Measurements from ENCODE around the gene TMCO4. TPM values are rescaled to one million over a fixed set of nuclear protein-coding genes. Genes with fewer than 3 reads are reported as not detected.
A peak's percentile ranks its signal among the peaks of the same experiment; 100 is the strongest.

Gene TMCO4
- total RNA-seq, 1 experiment from 2014 or later: 13.5 TPM

DNA sequence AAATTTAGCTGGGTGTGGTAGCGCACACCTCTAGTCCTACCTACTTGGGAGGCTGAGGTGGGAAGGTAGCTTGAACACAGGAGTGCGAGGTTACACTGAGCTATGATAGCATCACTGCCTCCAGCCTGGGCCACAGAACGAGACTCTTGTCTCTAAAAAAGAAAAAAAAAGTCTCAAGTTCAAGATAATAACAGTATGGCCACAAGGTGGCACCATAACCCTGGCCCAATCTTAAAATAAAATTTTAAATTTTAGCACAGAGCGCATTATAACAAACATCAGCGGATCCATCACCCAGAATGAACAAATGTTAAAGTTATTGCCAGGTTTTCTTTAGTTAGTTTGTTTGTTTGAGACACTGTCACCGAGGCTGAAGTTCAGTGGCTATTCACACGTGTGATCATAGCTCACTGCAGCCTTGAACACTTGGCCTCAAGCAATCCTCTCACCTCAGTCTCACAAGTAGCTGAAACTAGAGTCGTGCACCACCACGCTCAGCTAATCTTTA, 137.9 kb downstream of the TMCO4 start:
- DNase-seq: no peak
- peaks cover 40% of the 10 kb centered on the region for H3K27me3 Mint-ChIP-seq (ENCODE audit: unreplicated experiment)

DNA sequence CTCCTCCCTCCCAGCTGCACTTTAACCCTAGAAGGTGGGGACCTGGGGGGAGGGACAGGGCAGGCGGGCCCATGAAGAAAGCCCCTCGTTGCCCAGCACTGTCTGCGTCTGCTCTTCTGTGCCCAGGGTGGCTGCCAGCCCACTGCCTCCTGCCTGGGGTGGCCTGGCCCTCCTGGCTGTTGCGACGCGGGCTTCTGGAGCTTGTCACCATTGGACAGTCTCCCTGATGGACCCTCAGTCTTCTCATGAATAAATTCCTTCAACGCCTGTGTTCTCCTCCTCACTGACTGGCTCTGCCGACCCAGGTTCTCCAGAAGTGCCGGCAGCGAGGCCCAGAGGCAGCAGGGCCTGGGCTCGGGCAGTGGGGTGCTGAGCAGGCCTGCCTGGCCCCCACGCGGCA, 141.5 kb downstream of the TMCO4 start:
- H3K4me3 Mint-ChIP-seq (ENCODE audit: low read depth, unreplicated experiment): no peak overlapping the region
- CTCF ChIA-PET: no interaction called here
- peaks cover 8% of the 10 kb centered on the region for H3K4me1 Mint-ChIP-seq (ENCODE audit: low read depth, unreplicated experiment)
- no peak overlapping the region for H3K27ac Mint-ChIP-seq (ENCODE audit: unreplicated experiment)
- H3K9me3 Mint-ChIP-seq (ENCODE audit: low read depth, unreplicated experiment): no peaks in the 10 kb centered on the region
- peaks cover 6% of the 10 kb centered on the region for H3K27me3 Mint-ChIP-seq (ENCODE audit: unreplicated experiment)
- BruUV-seq (replicated peaks): no TSS peak
- intact Hi-C loops (cut with micrococcal nuclease; ENCODE audit: unreplicated experiment): no loop called here
- TF ChIP-seq, protein P1, sequence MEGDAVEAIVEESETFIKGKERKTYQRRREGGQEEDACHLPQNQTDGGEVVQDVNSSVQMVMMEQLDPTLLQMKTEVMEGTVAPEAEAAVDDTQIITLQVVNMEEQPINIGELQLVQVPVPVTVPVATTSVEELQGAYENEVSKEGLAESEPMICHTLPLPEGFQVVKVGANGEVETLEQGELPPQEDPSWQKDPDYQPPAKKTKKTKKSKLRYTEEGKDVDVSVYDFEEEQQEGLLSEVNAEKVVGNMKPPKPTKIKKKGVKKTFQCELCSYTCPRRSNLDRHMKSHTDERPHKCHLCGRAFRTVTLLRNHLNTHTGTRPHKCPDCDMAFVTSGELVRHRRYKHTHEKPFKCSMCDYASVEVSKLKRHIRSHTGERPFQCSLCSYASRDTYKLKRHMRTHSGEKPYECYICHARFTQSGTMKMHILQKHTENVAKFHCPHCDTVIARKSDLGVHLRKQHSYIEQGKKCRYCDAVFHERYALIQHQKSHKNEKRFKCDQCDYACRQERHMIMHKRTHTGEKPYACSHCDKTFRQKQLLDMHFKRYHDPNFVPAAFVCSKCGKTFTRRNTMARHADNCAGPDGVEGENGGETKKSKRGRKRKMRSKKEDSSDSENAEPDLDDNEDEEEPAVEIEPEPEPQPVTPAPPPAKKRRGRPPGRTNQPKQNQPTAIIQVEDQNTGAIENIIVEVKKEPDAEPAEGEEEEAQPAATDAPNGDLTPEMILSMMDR (IDR thresholded peaks at IDR 0.05; ENCODE audit: unreplicated experiment): no peak
- H3K36me3 Mint-ChIP-seq (ENCODE audit: insufficient read depth, unreplicated experiment): peaks cover 15% of the 10 kb centered on the region
- no peak for DNase-seq

More for the DNA sequence above, 137.9 kb downstream of the TMCO4 start:
- Mint-ChIP-seq H3K9me3 (ENCODE audit: low read depth, unreplicated experiment) (no peaks in the 10 kb centered on the region), H3K27ac (ENCODE audit: unreplicated experiment) (no peak overlapping the region), H3K4me3 (ENCODE audit: low read depth, unreplicated experiment) (no peak overlapping the region), H3K36me3 (ENCODE audit: insufficient read depth, unreplicated experiment) (peaks cover 11% of the 10 kb centered on the region), H3K4me1 (ENCODE audit: low read depth, unreplicated experiment) (peaks cover 8% of the 10 kb centered on the region)
- CTCF ChIA-PET: interaction anchor here (0.8 to 2.6 kb wide), 3 partner anchors 21 to 153 kb away, joined by 3 to 10 read pairs (median 3); partner anchors contain the start of gene RNF186
- TF ChIP-seq, protein P1 (IDR thresholded peaks at IDR 0.05; ENCODE audit: unreplicated experiment): peak; percentile 55
- BruUV-seq (replicated peaks): no TSS peak
- intact Hi-C loops (cut with micrococcal nuclease; ENCODE audit: unreplicated experiment): no loop called here

DNA sequence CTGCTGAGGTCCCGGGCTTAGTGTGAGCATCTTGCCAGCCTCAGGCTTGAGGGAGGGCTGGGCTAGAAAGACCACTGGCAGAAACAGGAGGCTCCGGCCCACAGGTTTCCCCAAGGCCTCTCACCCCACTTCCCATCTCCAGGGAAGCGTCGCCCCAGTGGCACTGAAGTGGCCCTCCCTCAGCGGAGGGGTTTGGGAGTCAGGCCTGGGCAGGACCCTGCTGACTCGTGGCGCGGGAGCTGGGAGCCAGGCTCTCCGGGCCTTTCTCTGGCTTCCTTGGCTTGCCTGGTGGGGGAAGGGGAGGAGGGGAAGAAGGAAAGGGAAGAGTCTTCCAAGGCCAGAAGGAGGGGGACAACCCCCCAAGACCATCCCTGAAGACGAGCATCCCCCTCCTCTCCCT, 142.2 kb downstream of the TMCO4 start:
- no peaks in the 10 kb centered on the region for H3K9me3 Mint-ChIP-seq (ENCODE audit: low read depth, unreplicated experiment)
- TF ChIP-seq, protein P1 (IDR thresholded peaks at IDR 0.05; ENCODE audit: unreplicated experiment): no peak
- TSS peak; percentile 85 for BruUV-seq (replicated peaks)
- peaks cover 15% of the 10 kb centered on the region for H3K36me3 Mint-ChIP-seq (ENCODE audit: insufficient read depth, unreplicated experiment)
- intact Hi-C loops (cut with micrococcal nuclease; ENCODE audit: unreplicated experiment): no loop called here
- no peak for DNase-seq
- H3K4me1 Mint-ChIP-seq (ENCODE audit: low read depth, unreplicated experiment): peaks cover 8% of the 10 kb centered on the region
- CTCF ChIA-PET: interaction anchor here (0.6 kb wide), 1 partner anchor 310 kb away, joined by 5 read pairs; no protein-coding TSS in a partner anchor
- no peak overlapping the region for H3K4me3 Mint-ChIP-seq (ENCODE audit: low read depth, unreplicated experiment)
- no peak overlapping the region for H3K27ac Mint-ChIP-seq (ENCODE audit: unreplicated experiment)
- H3K27me3 Mint-ChIP-seq (ENCODE audit: unreplicated experiment): no peaks in the 10 kb centered on the region

DNA sequence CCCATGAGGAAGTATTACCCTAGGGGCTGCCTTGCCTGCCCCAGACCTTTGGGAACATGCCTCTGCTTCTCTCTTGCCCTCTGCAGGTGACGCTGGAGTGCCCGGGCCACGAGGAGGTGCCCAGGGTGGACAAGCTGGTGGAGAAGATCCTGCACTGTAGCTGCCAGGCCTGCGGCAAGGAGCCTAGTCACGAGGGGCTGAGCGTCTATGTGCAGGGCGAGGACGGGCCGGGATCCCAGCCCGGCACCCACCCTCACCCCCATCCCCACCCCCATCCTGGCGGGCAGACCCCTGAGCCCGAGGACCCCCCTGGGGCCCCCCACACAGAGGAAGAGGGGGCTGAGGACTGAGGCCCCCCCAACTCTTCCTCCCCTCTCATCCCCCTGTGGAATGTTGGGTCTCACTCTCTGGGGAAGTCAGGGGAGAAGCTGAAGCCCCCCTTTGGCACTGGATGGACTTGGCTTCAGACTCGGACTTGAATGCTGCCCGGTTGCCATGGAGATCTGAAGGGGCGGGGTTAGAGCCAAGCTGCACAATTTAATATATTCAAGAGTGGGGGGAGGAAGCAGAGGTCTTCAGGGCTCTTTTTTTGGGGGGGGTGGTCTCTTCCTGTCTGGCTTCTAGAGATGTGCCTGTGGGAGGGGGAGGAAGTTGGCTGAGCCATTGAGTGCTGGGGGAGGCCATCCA, 142.8 kb downstream of the TMCO4 start:
- no peaks in the 10 kb centered on the region for H3K9me3 Mint-ChIP-seq (ENCODE audit: low read depth, unreplicated experiment)
- TF ChIP-seq, protein P1 (IDR thresholded peaks at IDR 0.05; ENCODE audit: unreplicated experiment): no peak
- BruUV-seq (replicated peaks): no TSS peak

More for the DNA sequence above, 142.8 kb downstream of the TMCO4 start:
- Mint-ChIP-seq H3K36me3 (ENCODE audit: insufficient read depth, unreplicated experiment) (peaks cover 15% of the 10 kb centered on the region), H3K27me3 (ENCODE audit: unreplicated experiment) (no peaks in the 10 kb centered on the region), H3K4me3 (ENCODE audit: low read depth, unreplicated experiment) (no peak overlapping the region), H3K4me1 (ENCODE audit: low read depth, unreplicated experiment) (peaks cover 8% of the 10 kb centered on the region), H3K27ac (ENCODE audit: unreplicated experiment) (no peak overlapping the region)
- DNase-seq: no peak
- CTCF ChIA-PET: interaction anchor here (0.6 kb wide), 1 partner anchor 310 kb away, joined by 5 read pairs; no protein-coding TSS in a partner anchor
- intact Hi-C loops (cut with micrococcal nuclease; ENCODE audit: unreplicated experiment): no loop called here
